Spleen (tissue), 11 donors: Measurements from ENCODE around the gene MOCS3. TPM values are rescaled to one million over a fixed set of nuclear protein-coding genes. Genes with fewer than 3 reads are reported as not detected.

Experiments used
- DNase-seq: peaks from one replicate; pipeline ENCODE4 v3.0.0-alpha.2; 2020
- H3K27ac ChIP-seq, 8 donors: fragments of 200-600 bp; sonication (generic) in 7 of 8; 1 replicate in 4 of 8; 2 replicates in 4 of 8; pipeline versions ENCODE4 v1.5.0 to v1.8.0; 2016 to 2021; ENCODE audit warnings: inconsistent platforms in 4 of 8, mild to moderate bottlenecking in 4 of 8, moderate library complexity in 1 of 8
- H3K27me3 ChIP-seq, 7 donors: fragments of 200-600 bp; sonication (generic) in 6 of 7; replicated peaks in 1 of 7; 1 replicate in 4 of 7; 2 replicates in 3 of 7; pipeline versions ENCODE4 v1.5.0 to v1.8.0; 2016 to 2021; ENCODE audit warnings: inconsistent platforms in 3 of 7, mild to moderate bottlenecking in 1 of 7
- H3K36me3 ChIP-seq, 6 donors: fragments of 200-600 bp; sonication (generic) in 5 of 6; 1 replicate in 4 of 6; 2 replicates in 2 of 6; pipeline versions ENCODE4 v1.5.0 to v1.8.0; 2016 to 2021; ENCODE audit warnings: inconsistent platforms in 2 of 6
- H3K4me1 ChIP-seq, 6 donors: fragments of 200-600 bp; sonication (generic) in 5 of 6; 1 replicate in 3 of 6; 2 replicates in 3 of 6; pipeline versions ENCODE4 v1.5.0 to v1.8.0; 2016 to 2021; ENCODE audit warnings: inconsistent platforms in 3 of 6
- H3K4me3 ChIP-seq, 8 donors: fragments of 200-600 bp; sonication (generic) in 7 of 8; 1 replicate in 4 of 8; 2 replicates in 4 of 8; pipeline versions ENCODE4 v1.5.0 to v1.8.0; 2016 to 2021; ENCODE audit warnings: inconsistent platforms in 4 of 8, mild to moderate bottlenecking in 4 of 8, moderate library complexity in 2 of 8
- H3K9me3 ChIP-seq, 8 donors: fragments of 200-600 bp; sonication (generic) in 7 of 8; 1 replicate in 4 of 8; 2 replicates in 4 of 8; pipeline versions ENCODE4 v1.5.0 to v1.8.0; 2016 to 2021; ENCODE audit warnings: inconsistent platforms in 4 of 8
- POLR2A ChIP-seq, 3 donors: fragments of 450-650 bp; IDR thresholded peaks; one replicate each; pipeline ENCODE4 v1.5.1; 2017; ENCODE audit warnings: antibody characterized with exemption in 3 of 3, mild to moderate bottlenecking in 1 of 3
- POLR2AphosphoS5 ChIP-seq, 3 donors: sonication (generic); formaldehyde crosslinking; IDR thresholded peaks; one replicate each; pipeline ENCODE4 v1.5.1; 2017; ENCODE audit warnings: antibody characterized with exemption in 3 of 3
- WGBS, 5 donors: extraction: QIAGEN DNeasy Blood & Tissue Kit in 3 of 5; methylation state at CpG; one replicate each; pipeline versions ENCODE4 v1.1.5 to v1.1.7; 2013 to 2018; 5-methylcytosine and 5-hydroxymethylcytosine counted together
- intact Hi-C: fragments of 100-400 bp; cut with DNase I; formaldehyde crosslinking; loops from one replicate; pipeline ENCODE4 v1.15.0; 2023; ENCODE audit warnings: low total_unique reads
- polyA plus RNA-seq, 3 donors: library from polyadenylated mRNA; stranded (reverse); fragments of 200-250 nt; gene quantifications; one replicate each; pipeline ENCODE4 v1.2.1, GENCODE V29; 2013
- total RNA-seq, 7 donors: library from RNA; depleted of rRNA in 3 of 7; stranded (reverse); fragments of >200 nt in 3 of 7; fragmentation: NEBNext Ultra II Directional in 4 of 7; extraction: Animal tissue kit (Norgen Biotek cat#: 25700) in 4 of 7; gene quantifications; one replicate each; pipeline versions ENCODE4 v1.1.0 to v1.2.1, GENCODE V29; 2016 to 2021
- TF ChIP-seq, protein P1 (sequence below), 11 experiments: fragments of 200-600 bp in 7 of 11; fragments of 450-650 bp in 4 of 11; sonication (generic) in 4 of 11; IDR thresholded peaks in 8 of 11; conservative IDR thresholded peaks in 3 of 11; 1 replicate in 7 of 11; 2 replicates in 4 of 11; pipeline versions ENCODE4 v1.4.0 to v1.8.0; 2016 to 2021; ENCODE audit warnings: antibody characterized with exemption in 11 of 11, inconsistent platforms in 4 of 11, mild to moderate bottlenecking in 1 of 11
- donor health status: healthy with polysubstance abuse.
- donor health status: DM: no; HTN: no; CAD: no; lungs with moderate emphysema.
- donor health status: DM: no; HTN: no; CAD: no.
- donor health status: Bipolar disorder and iron deficiency.
- donor health status: healthy.
- donor health status: DM: no; HTN: no; CAD: no.
- donor health status: DM: yes; HTN: yes; CAD: no.

MOCS3 gene
- total and polyA plus RNA-seq, 10 donors, result 2.6 to 7.0 (median 4.8) TPM

DNA sequence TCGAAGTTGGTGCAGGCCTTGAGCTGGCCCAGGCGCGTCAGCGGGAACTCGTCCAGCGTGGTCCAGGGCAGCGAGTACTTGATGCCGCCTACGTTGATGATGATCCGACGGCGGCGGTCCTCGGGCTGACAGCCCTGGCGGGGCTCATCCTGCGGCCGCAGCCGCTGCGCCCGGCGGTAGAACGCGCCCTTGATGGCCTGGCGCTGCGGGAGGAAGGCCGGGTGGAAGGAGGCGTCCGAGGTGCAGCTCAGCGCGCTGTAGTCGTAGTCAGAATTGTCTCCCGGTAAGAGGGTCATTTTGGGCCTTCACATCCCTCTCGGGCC, 51.4 kb downstream of the MOCS3 start:
- Histone ChIP-seq H3K4me1 (peaks cover 0 to 3% (median 0%) of the 10 kb centered on the region in 6 donors), H3K27ac (no peak overlapping the region), H3K9me3 (no peaks in the 10 kb centered on the region), H3K4me3 (no peak overlapping the region), H3K36me3 (no peaks in the 10 kb centered on the region), H3K27me3 (peaks cover 0 to 41% (median 0%) of the 10 kb centered on the region in 7 donors)
- TF ChIP-seq POLR2A (IDR thresholded peaks at IDR 0.05) (no peak), POLR2AphosphoS5 (IDR thresholded peaks at IDR 0.05) (no peak)
- TF ChIP-seq, protein P1, sequence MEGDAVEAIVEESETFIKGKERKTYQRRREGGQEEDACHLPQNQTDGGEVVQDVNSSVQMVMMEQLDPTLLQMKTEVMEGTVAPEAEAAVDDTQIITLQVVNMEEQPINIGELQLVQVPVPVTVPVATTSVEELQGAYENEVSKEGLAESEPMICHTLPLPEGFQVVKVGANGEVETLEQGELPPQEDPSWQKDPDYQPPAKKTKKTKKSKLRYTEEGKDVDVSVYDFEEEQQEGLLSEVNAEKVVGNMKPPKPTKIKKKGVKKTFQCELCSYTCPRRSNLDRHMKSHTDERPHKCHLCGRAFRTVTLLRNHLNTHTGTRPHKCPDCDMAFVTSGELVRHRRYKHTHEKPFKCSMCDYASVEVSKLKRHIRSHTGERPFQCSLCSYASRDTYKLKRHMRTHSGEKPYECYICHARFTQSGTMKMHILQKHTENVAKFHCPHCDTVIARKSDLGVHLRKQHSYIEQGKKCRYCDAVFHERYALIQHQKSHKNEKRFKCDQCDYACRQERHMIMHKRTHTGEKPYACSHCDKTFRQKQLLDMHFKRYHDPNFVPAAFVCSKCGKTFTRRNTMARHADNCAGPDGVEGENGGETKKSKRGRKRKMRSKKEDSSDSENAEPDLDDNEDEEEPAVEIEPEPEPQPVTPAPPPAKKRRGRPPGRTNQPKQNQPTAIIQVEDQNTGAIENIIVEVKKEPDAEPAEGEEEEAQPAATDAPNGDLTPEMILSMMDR (IDR thresholded peaks at IDR 0.05 in 8 of 11, conservative IDR thresholded peaks at IDR 0.05 in 3 of 11), result no peak
- DNase-seq, result no peak
- WGBS, 5 donors, result 80 to 92% (median 90%) methylated on average over 9 to 33 of the region's 33 CpGs
- intact Hi-C loops, result no loop called here

GRCh38 chr20:51010932-51011331, 52.3 kb downstream of the MOCS3 start:
- H3K27me3 ChIP-seq, result peaks cover 0 to 40% (median 0%) of the 10 kb centered on the region in 7 donors
- H3K4me3 ChIP-seq, result no peak overlapping the region
- no peaks in the 10 kb centered on the region for H3K36me3 ChIP-seq
- intact Hi-C loops, result no loop called here
- no peak overlapping the region for H3K27ac ChIP-seq
- TF ChIP-seq, protein P1 (IDR thresholded peaks at IDR 0.05 in 8 of 11, conservative IDR thresholded peaks at IDR 0.05 in 3 of 11), result no peak
- TF ChIP-seq POLR2A (IDR thresholded peaks at IDR 0.05), result no peak
- no peak for TF ChIP-seq POLR2AphosphoS5 (IDR thresholded peaks at IDR 0.05)
- WGBS, 5 donors, result 78 to 92% (median 86%) methylated on average over 3 of the region's 3 CpGs
- DNase-seq, result peak; percentile 1
- H3K4me1 ChIP-seq, result peaks cover 0 to 8% (median 0%) of the 10 kb centered on the region in 6 donors
- H3K9me3 ChIP-seq, result no peaks in the 10 kb centered on the region

DNA sequence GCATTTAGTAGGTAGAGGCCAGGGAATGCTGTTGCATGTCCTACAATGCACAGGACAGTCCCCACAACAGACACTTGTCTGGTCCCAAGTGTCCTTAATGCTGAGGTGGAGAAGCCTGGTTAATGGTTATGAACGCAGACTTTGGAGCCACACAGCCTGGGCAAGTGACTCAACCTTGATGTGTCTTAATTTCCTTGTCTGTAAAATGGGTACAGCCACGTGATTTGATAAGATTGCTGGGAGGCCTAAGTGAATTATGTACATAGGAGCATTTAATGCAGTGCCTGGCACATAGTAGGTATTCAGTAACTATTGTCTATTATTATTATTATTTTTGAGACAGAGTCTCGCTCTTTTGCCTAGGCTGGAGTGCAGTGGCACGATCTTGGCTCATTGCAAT, 52.9 kb downstream of the MOCS3 start:
- peaks cover 0 to 8% (median 0%) of the 10 kb centered on the region in 6 donors for H3K4me1 ChIP-seq
- DNase-seq, result no peak
- H3K4me3 ChIP-seq, result no peak overlapping the region
- H3K27me3 ChIP-seq, result peaks cover 0 to 40% (median 0%) of the 10 kb centered on the region in 7 donors
- H3K9me3 ChIP-seq, result no peaks in the 10 kb centered on the region
- no peak for TF ChIP-seq POLR2AphosphoS5 (IDR thresholded peaks at IDR 0.05)
- TF ChIP-seq, protein P1 (IDR thresholded peaks at IDR 0.05 in 8 of 11, conservative IDR thresholded peaks at IDR 0.05 in 3 of 11), result no peak
- no peak for TF ChIP-seq POLR2A (IDR thresholded peaks at IDR 0.05)
- intact Hi-C loops, result no loop called here
- H3K36me3 ChIP-seq, result no peaks in the 10 kb centered on the region
- 81 to 92% (median 87%) methylated on average over 4 of the region's 4 CpGs for WGBS, 5 donors
- H3K27ac ChIP-seq, result no peak overlapping the region

GRCh38 chr20:51012357-51012756, 53.7 kb downstream of the MOCS3 start:
- 82 to 92% (median 88%) methylated on average over 3 of the region's 3 CpGs for WGBS, 5 donors
- intact Hi-C loops, result no loop called here
- no peak for DNase-seq
- Histone ChIP-seq H3K4me3 (no peak overlapping the region), H3K27me3 (peaks cover 0 to 41% (median 0%) of the 10 kb centered on the region in 7 donors), H3K27ac (no peak overlapping the region), H3K4me1 (peaks cover 0 to 8% (median 0%) of the 10 kb centered on the region in 6 donors), H3K9me3 (no peaks in the 10 kb centered on the region), H3K36me3 (no peaks in the 10 kb centered on the region)
- no peak for TF ChIP-seq POLR2A (IDR thresholded peaks at IDR 0.05)
- TF ChIP-seq, protein P1 (IDR thresholded peaks at IDR 0.05 in 8 of 11, conservative IDR thresholded peaks at IDR 0.05 in 3 of 11), result no peak
- TF ChIP-seq POLR2AphosphoS5 (IDR thresholded peaks at IDR 0.05), result no peak

Other genes starting within 250 kb of the MOCS3 start
- gene PARD6B, start 227.2 kb upstream of the MOCS3 start, total RNA-seq, result 1 to 10 TPM; 3.5 to 7.5 (median 5.0) TPM
- gene PARD6B, start 227.2 kb upstream of the MOCS3 start, polyA plus RNA-seq, result 1 to 10 TPM in 2 of 3 donors, under 1 TPM in 1; 0.97 to 1.1 (median 1.0) TPM
- gene BCAS4, start 163.8 kb upstream of the MOCS3 start, total RNA-seq, result 10 to 100 TPM; 11.8 to 20.9 (median 19.2) TPM
- 10 to 100 TPM; 24.5 to 33.3 (median 29.7) TPM for gene BCAS4, start 163.8 kb upstream of the MOCS3 start, polyA plus RNA-seq
- 10 to 100 TPM; 54.2 to 78.8 (median 67.5) TPM for gene ADNP, start 27.4 kb upstream of the MOCS3 start, total RNA-seq
- 10 to 100 TPM; 30.6 to 34.3 (median 33.4) TPM for gene ADNP, start 27.4 kb upstream of the MOCS3 start, polyA plus RNA-seq
- 10 to 100 TPM; 28.1 to 62.5 (median 37.9) TPM for gene DPM1, start 286 bp upstream of the MOCS3 start, total RNA-seq
- 10 to 100 TPM; 40.7 to 65.0 (median 46.9) TPM for gene DPM1, start 286 bp upstream of the MOCS3 start, polyA plus RNA-seq
- 1 to 10 TPM; 1.6 to 5.0 (median 3.5) TPM for gene KCNG1, start 64.3 kb downstream of the MOCS3 start, total RNA-seq
- gene KCNG1, start 64.3 kb downstream of the MOCS3 start, polyA plus RNA-seq, result 1 to 10 TPM in 2 of 3 donors, under 1 TPM in 1; 0.35 to 3.0 (median 1.9) TPM